C4-2B (cell line): Measurements from ENCODE around the gene RPS6KA3.

Source experiments
- ZFX ChIP-seq: fragments of 450-650 bp; IDR thresholded peaks from 2 replicates; pipeline ENCODE4 v1.6.1; 2017
- TF ChIP-seq, protein P1 (sequence below): fragments of 450-650 bp; conservative IDR thresholded peaks from 2 replicates; pipeline ENCODE4 v1.5.1; 2017; ENCODE audit warnings: mild to moderate bottlenecking

DNA sequence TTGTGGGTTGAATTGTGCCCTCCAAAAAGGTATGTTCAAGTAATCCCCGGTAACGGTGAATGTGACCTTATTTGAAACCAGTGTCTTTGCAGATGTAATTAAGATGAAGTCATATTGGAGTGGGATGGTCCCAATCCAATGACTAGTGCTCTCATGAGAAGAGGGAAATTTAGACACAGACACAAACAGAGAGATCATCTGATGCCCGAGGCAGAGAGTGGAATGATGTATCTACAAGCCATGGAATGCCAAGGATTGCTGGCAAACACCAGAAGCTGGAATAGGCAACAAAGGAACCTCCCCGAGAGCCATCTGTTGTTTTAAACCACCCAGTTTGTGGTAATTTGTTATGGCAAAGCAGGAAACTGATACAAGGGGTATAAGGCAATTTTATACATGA lies 35.1 kb downstream of the RPS6KA3 start:
- TF ChIP-seq, protein P1, sequence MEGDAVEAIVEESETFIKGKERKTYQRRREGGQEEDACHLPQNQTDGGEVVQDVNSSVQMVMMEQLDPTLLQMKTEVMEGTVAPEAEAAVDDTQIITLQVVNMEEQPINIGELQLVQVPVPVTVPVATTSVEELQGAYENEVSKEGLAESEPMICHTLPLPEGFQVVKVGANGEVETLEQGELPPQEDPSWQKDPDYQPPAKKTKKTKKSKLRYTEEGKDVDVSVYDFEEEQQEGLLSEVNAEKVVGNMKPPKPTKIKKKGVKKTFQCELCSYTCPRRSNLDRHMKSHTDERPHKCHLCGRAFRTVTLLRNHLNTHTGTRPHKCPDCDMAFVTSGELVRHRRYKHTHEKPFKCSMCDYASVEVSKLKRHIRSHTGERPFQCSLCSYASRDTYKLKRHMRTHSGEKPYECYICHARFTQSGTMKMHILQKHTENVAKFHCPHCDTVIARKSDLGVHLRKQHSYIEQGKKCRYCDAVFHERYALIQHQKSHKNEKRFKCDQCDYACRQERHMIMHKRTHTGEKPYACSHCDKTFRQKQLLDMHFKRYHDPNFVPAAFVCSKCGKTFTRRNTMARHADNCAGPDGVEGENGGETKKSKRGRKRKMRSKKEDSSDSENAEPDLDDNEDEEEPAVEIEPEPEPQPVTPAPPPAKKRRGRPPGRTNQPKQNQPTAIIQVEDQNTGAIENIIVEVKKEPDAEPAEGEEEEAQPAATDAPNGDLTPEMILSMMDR, result no peak
- no peak for TF ChIP-seq ZFX
